Measurements from ENCODE around the gene COMT. TPM values are rescaled to one million over a fixed set of nuclear protein-coding genes. Genes with fewer than 3 reads are reported as not detected.

Gene COMT
- total RNA-seq, 1 donor from 2014 or later = 67.5 TPM

DNA sequence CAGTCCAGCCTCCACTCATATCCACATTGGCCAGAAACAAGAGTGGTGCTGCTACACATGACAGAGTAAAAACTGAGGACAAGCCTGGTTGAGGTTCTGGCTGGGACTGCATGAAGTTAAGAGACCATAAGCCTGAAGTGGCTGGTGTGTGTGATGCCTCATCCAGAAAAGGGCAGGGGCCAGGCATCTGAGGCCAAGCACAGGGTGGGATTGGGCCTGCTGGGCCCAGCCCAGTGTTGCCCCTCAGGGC is 49.7 kb downstream of the COMT start:
- intact Hi-C loops (cut with micrococcal nuclease) = no loop called here

DNA sequence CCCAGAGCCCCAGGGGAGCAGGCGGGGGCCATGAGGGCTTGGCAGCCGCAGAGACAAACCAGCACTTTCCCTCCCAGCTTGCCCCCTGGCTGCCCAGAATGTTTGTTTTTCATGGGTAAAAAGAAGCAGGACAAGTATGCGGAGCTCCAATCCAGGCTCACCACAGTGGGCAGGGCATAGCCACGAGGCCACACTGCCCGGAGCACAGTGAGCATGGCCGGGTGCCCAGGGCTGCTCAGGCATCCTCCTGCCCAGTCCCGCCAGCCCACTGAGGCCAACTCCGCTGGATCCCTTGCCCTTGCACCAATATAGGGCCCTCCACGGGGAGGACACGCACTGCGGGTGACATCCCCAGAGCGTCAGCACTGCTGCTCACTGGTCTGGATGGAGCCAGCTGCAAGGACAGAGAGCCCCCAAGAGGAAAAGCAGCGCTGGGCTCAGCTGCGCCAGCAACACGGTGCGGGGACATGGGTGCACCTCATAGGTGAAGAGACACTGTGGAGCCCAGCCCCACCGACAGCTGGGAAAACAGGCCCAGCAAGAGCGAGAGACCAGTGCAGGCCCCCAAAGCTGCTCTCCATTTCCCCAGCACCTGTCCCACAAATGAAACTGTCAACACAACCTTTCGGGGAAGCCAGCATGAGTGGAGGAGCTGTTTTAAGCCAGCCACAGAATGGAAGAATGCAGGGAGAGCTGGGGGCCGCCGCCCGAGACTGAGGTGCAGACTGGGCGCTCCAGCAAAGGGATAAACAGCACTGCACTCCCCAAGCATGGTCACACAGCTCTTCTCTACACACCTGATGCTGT is 50.3 kb downstream of the COMT start:
- intact Hi-C loops (cut with micrococcal nuclease) = no loop called here

DNA sequence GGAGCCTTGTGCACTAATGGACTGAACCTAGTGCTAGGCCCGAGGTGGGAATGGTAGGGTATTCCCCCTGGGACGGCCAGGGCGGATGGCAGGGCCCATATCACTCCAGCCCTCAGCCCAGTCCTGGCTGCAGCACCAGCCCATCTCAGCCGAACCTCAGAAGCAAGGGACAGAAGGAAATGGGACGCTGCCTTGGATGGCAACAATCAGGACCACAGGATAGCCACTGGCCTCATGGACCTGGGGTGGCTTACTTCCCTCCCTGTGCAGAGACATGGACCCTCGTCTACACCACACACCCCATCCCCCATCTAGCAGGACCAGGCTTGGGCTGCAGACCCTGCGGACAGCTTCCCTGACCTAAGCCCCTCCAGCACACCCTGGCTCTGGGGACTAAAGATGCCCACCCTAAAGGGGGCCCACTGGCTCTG is 50.9 kb downstream of the COMT start:
- intact Hi-C loops (cut with micrococcal nuclease) = no loop called here

DNA sequence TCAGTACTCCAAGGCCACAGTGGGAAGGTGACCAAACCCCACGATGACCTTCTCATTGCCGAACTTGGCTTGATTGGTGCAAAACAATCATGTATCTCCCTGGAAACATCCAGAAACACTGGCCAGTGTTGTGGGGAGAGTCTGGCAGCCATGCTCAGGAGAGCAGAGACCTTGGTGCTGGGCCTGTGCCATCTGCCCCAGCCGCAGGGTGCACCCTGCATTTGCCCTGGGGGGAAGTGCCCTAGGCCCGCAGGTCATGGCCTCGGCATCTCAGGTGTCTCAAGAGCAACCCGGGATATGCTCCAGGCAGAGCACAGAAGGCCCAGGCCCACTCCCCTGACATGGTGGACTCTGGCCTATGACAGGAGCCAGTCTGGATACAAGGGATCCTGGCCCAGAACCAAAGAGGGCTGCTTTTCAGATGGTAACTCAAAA is 51.4 kb downstream of the COMT start:
- intact Hi-C loops (cut with micrococcal nuclease) = no loop called here

DNA sequence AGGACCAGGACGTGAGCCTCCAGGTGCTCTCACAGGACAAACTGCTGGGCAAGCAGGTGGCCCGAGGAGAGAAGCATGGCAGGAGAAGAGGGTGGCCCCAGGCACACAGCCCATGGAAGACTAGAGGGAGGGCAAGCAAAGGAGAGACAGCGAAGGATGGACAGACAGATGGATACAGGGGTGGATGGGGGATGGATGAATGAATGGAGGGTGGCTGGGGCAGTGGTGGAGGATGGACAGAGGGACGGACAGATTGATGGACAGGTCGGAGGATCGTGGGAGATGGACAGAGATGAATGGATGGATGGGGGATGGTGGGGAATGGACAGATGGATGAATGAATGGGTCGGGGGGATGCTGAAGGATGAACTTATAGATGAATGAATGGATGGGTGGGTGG is 52.4 kb downstream of the COMT start:
- intact Hi-C loops (cut with micrococcal nuclease) = no loop called here

DNA sequence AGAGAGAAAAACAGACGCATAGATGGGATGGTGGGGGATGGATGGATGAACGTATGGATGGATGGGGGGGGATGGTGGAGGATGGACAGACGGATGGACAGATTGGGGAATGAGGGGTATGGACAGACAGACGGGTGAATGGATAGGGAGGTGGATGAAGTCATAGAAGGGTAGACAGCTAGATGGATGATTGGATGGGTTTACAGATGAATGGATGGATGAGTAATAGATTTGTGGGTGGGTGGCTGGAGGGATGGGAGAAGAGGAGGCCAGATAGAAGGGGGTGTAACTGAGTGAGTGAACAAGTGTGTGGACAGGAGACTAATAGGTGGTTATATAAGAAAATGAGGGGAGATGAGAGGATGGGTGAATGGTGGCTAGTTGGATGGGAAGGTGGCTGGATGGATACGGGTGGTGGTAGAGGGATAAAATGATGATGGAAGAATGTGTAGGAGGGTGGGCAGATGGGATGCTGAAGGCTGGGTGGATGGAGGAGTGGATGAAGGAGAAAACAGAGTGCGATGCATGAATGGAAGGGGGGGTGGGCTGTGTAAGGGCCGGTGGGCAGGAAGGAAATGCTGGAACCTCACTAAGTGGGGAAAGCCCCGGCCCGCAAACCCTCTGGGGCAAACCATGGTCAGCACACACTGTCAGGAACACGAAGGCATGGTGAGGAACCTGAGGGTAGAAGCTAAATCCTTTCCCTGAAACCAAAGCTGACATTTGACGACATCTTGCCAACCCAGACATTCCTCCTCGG is 53.5 kb downstream of the COMT start:
- intact Hi-C loops (cut with micrococcal nuclease) = no loop called here

DNA sequence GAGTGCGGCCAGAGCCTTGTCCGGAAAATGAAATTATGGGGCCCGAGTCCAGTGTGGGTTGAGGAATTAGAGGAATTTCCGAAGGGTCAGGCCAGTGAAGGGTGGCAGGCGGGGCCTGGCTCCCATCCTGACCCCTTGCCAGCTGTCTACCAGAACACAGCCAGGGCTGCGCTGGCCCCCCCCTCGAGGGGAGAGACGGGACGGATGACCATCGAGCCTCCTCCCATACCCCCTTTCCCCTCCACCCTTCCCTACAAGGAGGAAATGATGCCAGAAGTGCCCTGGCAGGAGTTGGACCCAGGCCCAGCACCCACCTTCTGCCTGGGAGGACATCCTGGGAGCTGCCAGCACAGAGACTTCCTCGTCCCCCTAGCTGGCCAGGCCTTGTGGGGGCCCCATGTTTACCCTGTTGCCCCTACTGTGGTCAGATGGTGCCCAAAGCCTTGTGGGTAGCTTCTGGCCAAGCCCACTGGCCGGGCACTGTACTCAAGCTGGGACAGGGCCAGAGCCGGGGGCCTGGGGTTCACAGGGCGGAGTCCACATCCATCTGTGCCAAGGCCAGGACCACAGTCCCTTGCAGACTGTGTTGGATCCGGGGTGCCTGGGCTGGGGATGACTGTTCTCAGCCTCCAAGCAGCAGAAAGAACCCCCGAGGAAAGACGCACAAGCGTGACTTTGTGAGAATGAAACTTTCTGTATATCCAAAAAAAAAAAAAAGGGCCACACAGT is 54.2 kb downstream of the COMT start:
- intact Hi-C loops (cut with micrococcal nuclease) = no loop called here

DNA sequence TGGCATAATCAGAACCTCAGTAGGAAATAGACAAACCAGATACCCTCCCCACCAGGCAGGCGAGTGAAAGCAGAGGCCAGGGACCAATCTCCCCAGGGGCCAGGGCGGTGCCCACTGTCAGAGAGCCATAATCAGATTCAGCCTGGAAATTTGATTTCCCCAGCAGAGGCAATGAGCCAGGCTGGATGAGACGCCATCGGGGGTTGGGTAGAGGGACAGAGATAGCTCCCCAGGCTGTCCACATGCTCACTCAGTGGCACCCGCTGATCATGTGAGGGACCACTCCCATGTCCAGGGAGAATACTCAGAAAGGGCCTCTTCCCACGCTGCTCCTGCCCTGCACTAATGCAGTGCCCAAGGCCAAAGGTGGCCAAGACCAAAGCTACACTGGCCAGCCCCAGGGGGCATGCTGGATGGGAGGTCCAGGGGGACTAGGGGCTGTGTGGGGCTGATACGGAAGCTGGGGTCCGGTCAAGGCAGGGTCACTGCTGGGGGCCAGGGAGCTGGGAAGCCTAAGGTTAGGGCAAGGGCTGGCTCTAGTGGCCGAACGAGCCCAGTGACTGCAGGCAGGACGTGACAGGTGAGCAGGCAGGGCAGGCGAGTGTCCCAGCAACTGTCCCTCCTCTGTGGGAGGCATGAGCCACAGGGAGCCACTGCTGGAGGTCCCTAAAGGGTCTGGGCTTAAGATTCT is 55.3 kb downstream of the COMT start:
- intact Hi-C loops (cut with micrococcal nuclease) = no loop called here

DNA sequence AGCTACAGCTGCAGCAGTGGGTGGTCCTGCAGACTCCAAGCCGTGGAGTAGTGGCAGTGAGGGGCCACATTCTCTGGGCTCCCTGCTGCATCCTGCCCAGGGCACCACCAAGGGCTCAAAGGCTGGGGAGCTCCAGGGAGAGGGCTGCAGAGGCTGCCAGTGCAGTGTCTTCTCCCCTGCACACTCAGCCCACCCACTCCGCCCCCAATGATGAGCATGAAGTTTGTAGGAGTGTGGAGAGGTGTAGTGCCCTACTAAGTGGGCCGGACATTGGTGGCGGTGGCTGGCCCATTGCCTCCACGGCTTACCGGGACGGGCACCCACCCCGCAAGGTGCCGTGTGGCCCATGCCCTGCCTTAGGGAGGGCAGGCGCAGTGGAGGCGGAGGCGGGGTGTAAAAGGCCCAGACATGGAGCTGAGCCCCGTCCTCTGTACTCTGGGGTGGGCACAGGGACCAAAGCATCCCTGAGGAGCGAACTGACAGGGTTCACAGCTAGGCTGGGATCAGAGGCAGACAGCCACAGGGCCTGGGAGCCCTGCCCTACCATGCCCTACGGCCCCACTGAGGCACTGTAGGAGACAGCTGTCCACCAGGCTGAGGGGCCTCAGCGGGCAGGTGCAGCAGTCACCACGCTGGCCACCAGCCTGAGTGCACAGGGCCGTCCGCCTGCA is 56.1 kb downstream of the COMT start:
- intact Hi-C loops (cut with micrococcal nuclease) = no loop called here

DNA sequence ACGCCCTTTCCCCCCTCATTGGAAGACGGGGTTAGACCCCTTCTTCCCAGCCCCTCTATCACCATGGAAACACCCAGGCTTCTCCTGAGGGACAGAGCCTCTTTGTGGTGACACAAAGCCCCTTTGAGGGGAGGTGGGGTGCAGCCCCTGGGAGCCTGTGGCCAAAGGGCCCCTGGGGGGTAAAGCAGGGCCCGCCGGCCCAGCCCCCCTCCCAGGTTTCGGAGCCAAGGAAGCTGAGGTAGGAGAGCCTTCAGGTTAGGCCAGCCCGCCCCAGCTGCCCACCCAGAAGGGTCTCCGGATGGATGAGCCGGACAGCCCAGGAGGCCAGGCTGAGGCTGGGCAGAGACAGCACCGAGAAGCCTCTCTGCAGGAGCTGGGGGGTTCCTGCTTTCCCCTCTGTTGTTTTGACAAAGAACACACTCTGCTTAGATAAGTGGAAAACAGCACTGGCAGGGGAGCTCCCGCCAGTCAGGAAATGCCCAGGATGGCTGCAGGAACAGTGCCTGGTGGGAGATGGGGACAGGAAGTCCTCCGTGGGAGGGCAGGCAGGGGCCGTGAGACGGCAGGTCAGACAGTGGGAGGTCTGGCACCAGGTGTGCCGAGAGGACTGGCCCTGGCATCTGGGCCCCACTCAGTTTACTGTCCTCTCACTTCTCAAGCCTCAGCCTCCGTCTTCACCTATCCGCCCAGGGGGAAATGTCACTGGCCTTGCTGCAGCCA is 56.8 kb downstream of the COMT start:
- intact Hi-C loops (cut with micrococcal nuclease) = no loop called here

DNA sequence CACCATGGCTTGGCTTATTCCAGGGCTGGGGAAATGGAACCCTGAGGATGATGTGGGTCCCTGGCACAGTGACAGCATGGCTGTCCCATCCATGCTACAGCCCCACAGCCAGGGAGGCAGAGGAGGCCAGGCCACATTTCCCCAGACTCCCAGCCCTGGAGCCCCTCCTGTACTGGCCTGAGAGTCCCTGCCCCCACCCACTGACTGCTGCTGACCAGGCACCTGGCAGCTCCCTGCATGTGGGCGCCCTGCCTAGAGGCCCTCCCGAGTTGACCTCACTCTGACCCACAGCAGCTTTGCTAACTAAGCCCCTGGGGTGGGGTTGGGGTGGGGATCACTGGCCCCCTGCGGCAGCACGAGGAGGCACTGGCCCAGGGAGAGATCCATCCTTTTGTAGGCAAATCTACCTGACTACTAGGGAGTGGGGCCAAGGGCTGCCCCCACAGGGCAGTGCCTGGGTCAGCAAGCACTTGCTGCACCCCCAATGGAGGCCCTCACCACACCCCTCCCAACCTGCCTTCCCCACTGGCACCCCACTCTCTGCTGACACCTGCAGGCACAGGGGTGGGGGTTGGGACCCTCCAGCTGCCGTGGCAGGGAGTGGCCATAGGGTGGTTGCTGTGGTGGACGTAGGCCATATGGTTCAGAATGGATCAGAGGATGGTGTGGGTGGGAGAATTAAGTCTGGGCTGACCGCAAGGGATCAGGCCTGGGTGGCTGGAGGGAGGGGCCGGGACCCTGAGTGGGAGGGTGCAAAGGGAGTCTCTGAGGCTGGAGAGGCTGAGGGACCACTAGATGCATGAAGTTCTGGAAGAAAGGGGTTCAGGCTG is 57.6 kb downstream of the COMT start:
- intact Hi-C loops (cut with micrococcal nuclease) = no loop called here

DNA sequence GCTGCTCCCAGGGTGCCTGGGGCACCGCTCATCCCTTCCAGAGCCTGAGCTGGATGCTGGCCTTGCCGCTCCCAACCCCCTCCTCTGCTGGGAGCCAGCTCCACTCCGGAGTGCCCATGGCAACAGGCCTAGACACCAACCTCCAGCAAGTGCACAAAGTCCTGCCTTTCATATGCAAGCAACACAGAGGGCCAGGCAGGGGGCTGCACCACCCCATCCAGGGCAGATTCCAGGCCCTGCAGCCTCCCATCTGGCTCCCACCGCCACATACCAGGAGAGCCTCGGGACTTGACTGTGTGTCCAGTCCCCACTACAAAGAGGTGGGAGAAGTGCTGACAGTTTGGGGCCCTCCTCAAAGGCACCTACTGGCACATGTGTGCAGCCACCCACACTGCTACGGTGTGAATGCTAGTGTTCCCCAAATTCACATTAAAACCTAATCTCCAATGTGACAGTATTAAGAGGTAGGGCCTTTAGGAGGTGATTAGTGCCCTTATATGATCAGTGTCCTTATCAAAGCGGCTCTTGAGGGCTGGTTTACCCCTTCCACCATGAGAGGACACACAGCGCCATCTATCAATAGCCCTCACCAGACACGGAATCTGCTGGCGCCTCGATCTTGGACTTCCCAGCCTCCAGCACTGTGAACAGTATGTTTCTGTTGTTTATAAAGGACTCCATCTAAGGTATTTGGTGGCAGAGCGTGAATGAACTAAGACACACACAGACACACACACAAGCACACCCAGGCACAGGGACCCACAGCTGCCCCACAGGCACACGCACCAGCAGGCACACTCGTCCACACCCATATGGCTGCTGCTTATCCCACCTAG is 58.9 kb downstream of the COMT start:
- intact Hi-C loops (cut with micrococcal nuclease) = no loop called here

DNA sequence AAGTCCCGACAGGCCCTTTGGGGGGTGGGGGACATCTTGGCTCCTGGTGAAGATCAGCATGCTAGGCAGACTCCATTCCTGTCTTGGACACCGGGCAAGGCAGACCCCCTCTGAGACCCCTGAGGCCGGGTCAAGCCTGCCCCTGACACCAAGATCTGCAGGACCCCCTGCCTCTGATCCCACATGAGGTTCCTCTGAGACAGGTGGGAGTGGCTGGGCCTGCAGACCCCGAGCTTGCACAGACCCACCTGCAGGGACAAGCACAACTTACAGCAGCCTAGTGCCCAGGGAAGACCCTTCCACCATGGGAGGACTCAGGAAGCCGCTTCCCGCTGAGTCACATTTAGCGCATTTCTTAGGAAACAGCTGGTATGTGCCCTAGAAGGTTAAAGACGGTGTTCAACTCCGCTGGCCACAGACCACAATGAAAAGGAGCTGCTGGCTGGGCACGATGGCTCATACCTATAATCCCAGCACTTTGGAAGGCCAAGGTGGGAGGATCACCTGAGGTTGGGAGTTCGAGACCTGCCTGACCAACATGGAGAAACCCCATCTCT is 59.6 kb downstream of the COMT start:
- intact Hi-C loops (cut with micrococcal nuclease) = no loop called here

DNA sequence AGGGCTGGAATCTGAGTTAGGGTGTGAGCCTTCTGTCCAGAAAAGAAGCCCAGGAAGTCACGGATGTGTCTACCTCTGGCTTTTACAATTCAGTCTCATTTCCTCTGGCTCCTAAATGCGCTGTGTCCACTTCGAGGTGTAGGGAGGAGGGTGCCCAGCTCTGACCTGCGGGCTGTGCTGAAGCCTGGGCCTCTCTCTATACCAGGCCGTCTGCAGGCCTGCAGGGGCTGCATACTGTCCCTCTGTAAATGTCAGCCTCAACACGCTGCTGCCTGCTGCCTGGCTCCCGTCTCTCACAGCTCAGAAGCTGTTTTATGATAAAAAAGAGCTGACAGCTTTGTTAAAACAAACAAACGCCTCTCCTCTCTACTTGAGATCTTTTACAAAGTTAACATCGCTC is 60.6 kb downstream of the COMT start:
- intact Hi-C loops (cut with micrococcal nuclease) = no loop called here

DNA sequence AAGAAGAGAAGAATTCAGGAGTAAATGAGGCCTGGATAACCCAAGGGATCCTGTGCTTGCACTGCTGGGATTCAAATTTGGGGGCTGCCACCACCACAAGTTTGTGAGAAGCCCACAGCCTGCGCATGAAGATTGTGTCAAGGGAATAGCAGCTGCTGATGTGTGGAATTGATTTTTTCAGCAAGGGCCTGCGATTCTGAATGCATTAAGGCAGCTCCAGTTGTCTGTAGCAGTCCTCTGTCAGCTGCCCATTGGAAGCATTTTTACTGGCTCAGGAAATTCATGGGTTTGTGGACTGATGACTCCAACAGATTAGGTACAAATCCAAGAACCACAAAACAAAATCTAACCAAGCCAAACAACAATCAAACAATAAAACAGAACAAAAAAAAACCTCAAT is 61.1 kb downstream of the COMT start:
- intact Hi-C loops (cut with micrococcal nuclease) = no loop called here

DNA sequence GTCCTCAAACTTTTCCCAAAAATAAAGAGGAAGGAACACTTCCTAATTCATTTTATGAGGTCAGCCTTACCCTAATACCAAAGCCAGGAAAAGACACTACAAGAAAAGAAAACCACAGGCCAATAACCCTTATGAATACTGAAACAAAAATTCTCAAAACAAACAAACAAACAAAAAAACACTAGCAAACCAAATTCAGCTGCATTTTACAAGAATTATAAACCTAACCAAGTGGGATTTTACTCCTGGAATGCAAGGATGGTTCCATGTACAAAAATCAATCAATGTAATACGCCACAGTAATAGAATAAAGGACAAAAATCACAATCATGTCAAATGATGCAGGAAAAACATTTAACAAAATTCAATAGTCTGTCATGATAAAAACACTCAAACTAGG is 61.7 kb downstream of the COMT start:
- intact Hi-C loops (cut with micrococcal nuclease) = no loop called here

DNA sequence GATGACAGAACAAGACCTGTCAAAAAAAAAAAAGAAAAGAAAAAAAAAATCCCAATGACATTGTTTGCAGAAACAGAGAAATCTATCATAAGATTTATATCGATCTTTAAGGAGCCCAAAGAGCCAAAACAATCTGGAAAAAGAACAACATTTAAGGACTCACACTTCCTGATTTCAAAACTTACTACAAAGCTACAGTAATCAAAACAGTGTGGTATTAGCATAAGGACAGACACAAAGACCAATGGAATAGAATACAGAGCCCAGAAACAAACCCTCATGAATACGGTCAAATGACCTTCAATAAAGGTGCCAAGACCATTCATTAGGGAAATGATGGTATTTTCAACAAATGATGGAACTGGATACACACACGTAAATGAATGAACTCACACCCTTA is 62.9 kb downstream of the COMT start:
- intact Hi-C loops (cut with micrococcal nuclease) = no loop called here

DNA sequence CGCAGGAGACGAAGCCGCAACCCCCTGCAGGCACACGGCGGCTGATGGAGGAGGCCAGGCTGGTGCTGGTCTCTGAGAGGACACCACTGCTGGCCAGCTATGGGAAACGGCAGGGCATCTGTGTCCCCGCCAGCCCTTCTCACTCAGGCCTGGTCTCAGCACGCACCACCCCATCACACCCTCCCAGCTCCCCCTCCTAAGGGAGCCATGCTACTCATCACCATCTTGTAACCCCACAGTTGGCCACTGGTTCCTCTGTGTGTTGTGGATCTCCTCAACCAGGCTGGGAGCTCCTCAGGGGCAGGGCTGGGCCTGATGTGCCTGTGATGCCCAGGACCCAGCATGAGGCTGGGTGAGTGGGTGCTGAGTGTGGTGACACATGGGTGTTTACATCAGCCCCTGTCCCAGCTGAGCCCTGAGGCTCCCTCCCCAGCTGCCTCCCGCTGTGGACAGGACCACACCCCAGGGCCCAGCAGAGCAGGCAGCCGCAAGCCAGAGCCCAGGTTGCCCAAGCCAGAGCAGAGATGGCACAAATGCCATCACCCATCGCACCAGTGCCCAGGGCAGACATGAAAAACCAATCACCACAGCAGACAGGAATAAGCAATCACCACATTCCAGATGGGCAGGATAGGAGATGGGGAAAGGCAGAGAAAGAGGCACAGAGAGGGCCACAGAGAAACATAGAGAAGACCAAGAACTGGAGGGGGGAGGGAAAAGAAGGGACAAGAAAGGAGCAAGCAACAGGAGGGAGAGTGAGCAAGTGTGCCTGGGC is 66.8 kb downstream of the COMT start:
- intact Hi-C loops (cut with micrococcal nuclease) = no loop called here

Data from T-helper 2 cell treated with Interferon-gamma antibody and Interleukin-4, amounts not matched to agents 100 ng/mL and 5 ng/mL, for 36 hours (primary cell).